PFSK-1 (cell line): Measurements from ENCODE around the gene GPC3.

Source experiments
- FOXP2 ChIP-seq: optimal IDR thresholded peaks from 2 replicates; pipeline ENCODE3; 2011; ENCODE audit warnings: borderline replicate concordance, control low read depth, inconsistent platforms; ENCODE audit not compliant: insufficient read depth; ENCODE audit errors: extremely low read length, extremely low read depth
- REST ChIP-seq, 2 experiments: IDR thresholded peaks; 2 replicates each; pipeline versions ENCODE4 v1.6.1 to v1.8.0; 2011 to 2012; ENCODE audit warnings: low read depth in 2 of 2, low read length in 2 of 2, control low read depth in 1 of 2, inconsistent platforms in 1 of 2, mild to moderate bottlenecking in 1 of 2, moderate library complexity in 1 of 2; ENCODE audit not compliant: insufficient read depth in 1 of 2
- SIN3A ChIP-seq: IDR thresholded peaks from 2 replicates; pipeline ENCODE4 v1.6.1; 2012; ENCODE audit warnings: mild to moderate bottlenecking, low read length, moderate library complexity, borderline replicate concordance; ENCODE audit not compliant: insufficient read depth

- TF ChIP-seq REST (IDR thresholded peaks at IDR 0.05; ENCODE audit: insufficient read depth in 1 of 2, low read depth in 2 of 2, low read length in 2 of 2) (no peak), FOXP2 (no peak), SIN3A (no peak)
These were observed 429.5 kb downstream of the GPC3 start for GRCh38 chrX:133555782-133556458.
